ENCODE data around the gene MTARC1. TPM values are rescaled to one million over a fixed set of nuclear protein-coding genes. Genes with fewer than 3 reads are reported as not detected.

Gene MTARC1
- total RNA-seq, 1 experiment from 2014 or later = 1.5 TPM

GRCh38 chr1:220808345-220809186 is 21.9 kb downstream of the MTARC1 start:
- no TSS peak for BruUV-seq (replicated peaks)
- peak; percentile 25 for DNase-seq (ENCODE audit: unreplicated experiment)
- CTCF ChIA-PET = interaction anchor here (0.6 to 4.2 kb wide), 19 partner anchors 9 to 1067 kb away, joined by 3 to 63 read pairs (median 6); no protein-coding TSS in a partner anchor
- POLR2A ChIA-PET = interaction anchor here (0.6 kb wide), 1 partner anchor 1379 kb away, joined by 3 read pairs; no protein-coding TSS in a partner anchor
- Mint-ChIP-seq H3K27me3 (ENCODE audit: insufficient read depth, unreplicated experiment) (no peaks in the 10 kb centered on the region), H3K36me3 (ENCODE audit: insufficient read depth, unreplicated experiment) (no peaks in the 10 kb centered on the region), H3K27ac (ENCODE audit: low read depth, unreplicated experiment) (no peak overlapping the region), H3K4me3 (ENCODE audit: unreplicated experiment) (no peak overlapping the region), H3K9me3 (ENCODE audit: unreplicated experiment) (no peaks in the 10 kb centered on the region), H3K4me1 (ENCODE audit: insufficient read depth, unreplicated experiment) (no peaks in the 10 kb centered on the region)
- intact Hi-C loops (cut with micrococcal nuclease) = no loop called here
- TF ChIP-seq CTCF (IDR thresholded peaks at IDR 0.05; ENCODE audit: unreplicated experiment) = no peak

GRCh38 chr1:220809187-220809550 is 22.5 kb downstream of the MTARC1 start:
- Mint-ChIP-seq H3K4me3 (ENCODE audit: unreplicated experiment) (no peak overlapping the region), H3K36me3 (ENCODE audit: insufficient read depth, unreplicated experiment) (no peaks in the 10 kb centered on the region), H3K27ac (ENCODE audit: low read depth, unreplicated experiment) (no peak overlapping the region), H3K27me3 (ENCODE audit: insufficient read depth, unreplicated experiment) (no peaks in the 10 kb centered on the region), H3K4me1 (ENCODE audit: insufficient read depth, unreplicated experiment) (no peaks in the 10 kb centered on the region), H3K9me3 (ENCODE audit: unreplicated experiment) (no peaks in the 10 kb centered on the region)
- no TSS peak for BruUV-seq (replicated peaks)
- ChIA-PET CTCF (interaction anchor here (0.6 to 9.0 kb wide), 20 partner anchors 7 to 655 kb away, joined by 3 to 103 read pairs (median 5); no protein-coding TSS in a partner anchor), POLR2A (interaction anchor here (0.6 kb wide), 1 partner anchor 1378 kb away, joined by 3 read pairs; no protein-coding TSS in a partner anchor)
- intact Hi-C loops (cut with micrococcal nuclease) = no loop called here
- no peak for TF ChIP-seq CTCF (IDR thresholded peaks at IDR 0.05; ENCODE audit: unreplicated experiment)
- DNase-seq (ENCODE audit: unreplicated experiment) = no peak

- H3K4me3 Mint-ChIP-seq (ENCODE audit: unreplicated experiment) = no peak overlapping the region
- CTCF ChIA-PET = interaction anchor here (0.5 to 9.0 kb wide), 47 partner anchors 8 to 1651 kb away, joined by 3 to 103 read pairs (median 4); partner anchors contain the start of genes HLX and MTARC2
Measured at GRCh38 chr1:220809704-220810103, 23.0 kb downstream of the MTARC1 start.

More at GRCh38 chr1:220809704-220810103, 23.0 kb downstream of the MTARC1 start:
- no peak for DNase-seq (ENCODE audit: unreplicated experiment)
- no TSS peak for BruUV-seq (replicated peaks)
- Mint-ChIP-seq H3K27ac (ENCODE audit: low read depth, unreplicated experiment) (no peak overlapping the region), H3K27me3 (ENCODE audit: insufficient read depth, unreplicated experiment) (no peaks in the 10 kb centered on the region), H3K36me3 (ENCODE audit: insufficient read depth, unreplicated experiment) (no peaks in the 10 kb centered on the region), H3K9me3 (ENCODE audit: unreplicated experiment) (no peaks in the 10 kb centered on the region), H3K4me1 (ENCODE audit: insufficient read depth, unreplicated experiment) (no peaks in the 10 kb centered on the region)
- intact Hi-C loops (cut with micrococcal nuclease) = loop anchor here (1.0 to 2.0 kb wide), 3 partner anchors 394 to 1646 kb away; no protein-coding TSS in a partner anchor
- TF ChIP-seq CTCF (IDR thresholded peaks at IDR 0.05; ENCODE audit: unreplicated experiment) = no peak
- POLR2A ChIA-PET = interaction anchor here (1.0 to 1.6 kb wide), 4 partner anchors 10 to 629 kb away, joined by 3 to 4 read pairs (median 3); no protein-coding TSS in a partner anchor

Measured in MCF 10A (cell line).